Loucy (cell line): ENCODE measurements around the gene CACNA1H.

ENCODE experiments used
- EZH2phosphoT487 ChIP-seq: fragments of 200-600 bp; IDR thresholded peaks from 2 replicates; pipeline ENCODE4 v1.6.1; 2018; ENCODE audit warnings: antibody characterized with exemption, mild to moderate bottlenecking, moderate library complexity, borderline replicate concordance
- TF ChIP-seq, protein P1 (sequence below): fragments of 200-600 bp; sonication (generic); conservative IDR thresholded peaks from 2 replicates; pipeline ENCODE4 v1.5.1; 2014; ENCODE audit warnings: mild to moderate bottlenecking, antibody characterized with exemption, low read length

DNA sequence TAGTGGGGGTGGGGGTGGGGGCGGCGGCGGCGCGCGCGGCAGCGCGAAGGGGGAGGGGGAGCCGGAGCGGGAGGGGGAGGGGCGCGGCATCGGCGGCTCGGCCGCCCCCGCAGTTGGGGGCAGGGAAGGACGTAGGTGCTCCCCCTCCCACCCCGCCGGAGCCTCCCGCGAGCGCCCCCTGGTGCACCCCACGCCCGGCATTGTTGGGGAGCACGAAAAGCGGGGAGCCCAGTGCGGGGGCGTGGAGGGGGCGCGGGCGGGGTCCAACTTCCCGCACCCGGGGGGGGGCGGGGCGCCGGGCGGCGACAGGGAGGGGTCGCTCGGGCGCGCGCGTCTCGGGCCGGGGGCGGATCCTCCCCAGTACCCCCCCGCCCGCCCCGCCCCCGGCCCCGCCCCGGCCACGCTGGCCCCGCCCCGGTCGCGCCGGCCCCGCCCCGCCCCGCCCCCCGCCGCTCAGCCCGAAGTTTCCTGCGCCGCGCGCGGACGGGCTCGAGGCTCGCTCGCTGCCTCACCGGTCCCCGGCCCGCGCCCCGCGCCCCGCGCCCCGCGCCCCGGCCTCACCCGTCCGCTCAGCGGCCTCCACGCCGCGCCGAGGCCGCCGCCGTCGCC is at the start of gene CACNA1H:
- TF ChIP-seq, protein P1, sequence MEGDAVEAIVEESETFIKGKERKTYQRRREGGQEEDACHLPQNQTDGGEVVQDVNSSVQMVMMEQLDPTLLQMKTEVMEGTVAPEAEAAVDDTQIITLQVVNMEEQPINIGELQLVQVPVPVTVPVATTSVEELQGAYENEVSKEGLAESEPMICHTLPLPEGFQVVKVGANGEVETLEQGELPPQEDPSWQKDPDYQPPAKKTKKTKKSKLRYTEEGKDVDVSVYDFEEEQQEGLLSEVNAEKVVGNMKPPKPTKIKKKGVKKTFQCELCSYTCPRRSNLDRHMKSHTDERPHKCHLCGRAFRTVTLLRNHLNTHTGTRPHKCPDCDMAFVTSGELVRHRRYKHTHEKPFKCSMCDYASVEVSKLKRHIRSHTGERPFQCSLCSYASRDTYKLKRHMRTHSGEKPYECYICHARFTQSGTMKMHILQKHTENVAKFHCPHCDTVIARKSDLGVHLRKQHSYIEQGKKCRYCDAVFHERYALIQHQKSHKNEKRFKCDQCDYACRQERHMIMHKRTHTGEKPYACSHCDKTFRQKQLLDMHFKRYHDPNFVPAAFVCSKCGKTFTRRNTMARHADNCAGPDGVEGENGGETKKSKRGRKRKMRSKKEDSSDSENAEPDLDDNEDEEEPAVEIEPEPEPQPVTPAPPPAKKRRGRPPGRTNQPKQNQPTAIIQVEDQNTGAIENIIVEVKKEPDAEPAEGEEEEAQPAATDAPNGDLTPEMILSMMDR, result no peak
- TF ChIP-seq EZH2phosphoT487, result no peak
